Astrocyte (in vitro differentiated cells and primary cell): ENCODE measurements around the gene WBP1L.

ENCODE experiments used
- EZH2 ChIP-seq: IDR thresholded peaks from 2 replicates; pipeline ENCODE4 v1.6.1; 2012; ENCODE audit warnings: mild to moderate bottlenecking, low read length, inconsistent platforms; ENCODE audit not compliant: insufficient read depth
- TF ChIP-seq, protein P1 (sequence below): IDR thresholded peaks from 2 replicates; pipeline ENCODE4 v1.5.1; 2011; ENCODE audit warnings: low read depth, mild to moderate bottlenecking, inconsistent platforms, low read length, moderate library complexity; ENCODE audit not compliant: insufficient read depth

DNA sequence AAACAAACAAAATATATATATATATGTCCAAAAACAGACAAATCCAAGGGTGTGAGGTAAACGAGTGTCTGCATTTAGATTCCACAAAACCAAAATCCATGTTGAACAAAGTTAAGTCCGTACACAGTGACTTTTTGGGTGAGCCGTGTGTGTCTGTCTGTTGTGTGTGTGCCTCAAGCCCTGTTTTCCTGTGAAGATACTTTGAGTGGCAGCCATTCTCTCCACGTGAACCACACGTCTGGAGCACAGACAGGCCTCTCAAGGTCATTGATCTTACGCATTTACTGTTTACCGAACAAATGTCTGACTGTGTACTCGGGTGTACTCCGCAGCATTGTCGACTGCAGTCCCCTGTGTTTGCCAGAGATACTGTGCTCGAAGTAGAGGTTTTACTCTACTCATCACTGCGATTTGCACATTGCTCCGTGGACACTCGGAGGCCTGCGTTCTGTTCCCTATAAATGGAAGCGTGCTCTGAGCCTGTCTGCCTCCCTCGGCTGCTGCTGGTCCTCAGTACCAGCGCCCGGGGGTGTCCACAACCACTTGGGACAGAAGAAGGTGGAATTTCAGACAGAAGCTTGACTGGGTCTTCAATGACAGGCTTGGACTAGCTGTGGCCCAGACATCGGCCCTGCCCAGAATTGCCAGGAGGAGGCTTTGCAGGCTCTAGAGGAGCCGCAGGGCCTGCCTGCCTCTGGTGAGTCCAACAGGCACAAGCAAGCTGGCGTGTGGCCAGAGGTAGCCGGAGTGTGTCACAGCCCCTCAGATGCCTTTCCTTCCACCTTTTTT lies 71.3 kb downstream of the WBP1L start:
- TF ChIP-seq, protein P1, sequence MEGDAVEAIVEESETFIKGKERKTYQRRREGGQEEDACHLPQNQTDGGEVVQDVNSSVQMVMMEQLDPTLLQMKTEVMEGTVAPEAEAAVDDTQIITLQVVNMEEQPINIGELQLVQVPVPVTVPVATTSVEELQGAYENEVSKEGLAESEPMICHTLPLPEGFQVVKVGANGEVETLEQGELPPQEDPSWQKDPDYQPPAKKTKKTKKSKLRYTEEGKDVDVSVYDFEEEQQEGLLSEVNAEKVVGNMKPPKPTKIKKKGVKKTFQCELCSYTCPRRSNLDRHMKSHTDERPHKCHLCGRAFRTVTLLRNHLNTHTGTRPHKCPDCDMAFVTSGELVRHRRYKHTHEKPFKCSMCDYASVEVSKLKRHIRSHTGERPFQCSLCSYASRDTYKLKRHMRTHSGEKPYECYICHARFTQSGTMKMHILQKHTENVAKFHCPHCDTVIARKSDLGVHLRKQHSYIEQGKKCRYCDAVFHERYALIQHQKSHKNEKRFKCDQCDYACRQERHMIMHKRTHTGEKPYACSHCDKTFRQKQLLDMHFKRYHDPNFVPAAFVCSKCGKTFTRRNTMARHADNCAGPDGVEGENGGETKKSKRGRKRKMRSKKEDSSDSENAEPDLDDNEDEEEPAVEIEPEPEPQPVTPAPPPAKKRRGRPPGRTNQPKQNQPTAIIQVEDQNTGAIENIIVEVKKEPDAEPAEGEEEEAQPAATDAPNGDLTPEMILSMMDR, result no peak
- no peak for TF ChIP-seq EZH2
